HG03342 (cell line): ENCODE results near the gene HAUS6.
"Not testable (repeated sequence)": the region's sequence is repeated elsewhere in the genome, so short reads cannot be mapped to it uniquely, and the experiment has no call there.

Experiments
- ATAC-seq: cut with Tn5 transposase; IDR thresholded peaks from one replicate; pipeline ENCODE4 v1.9.1; 2021; ENCODE audit warnings: mild to moderate bottlenecking, moderate library complexity; ENCODE audit not compliant: unreplicated experiment

HAUS6 gene

GRCh38 chr9:19102631-19103345 lies at the start of gene HAUS6:
Gene HAUS6 (minus strand): TSS chr9:19102904. CDS start chr9:19102651, 253 bp downstream.
- ATAC-seq: peak; percentile 98

- not testable (repeated sequence) for ATAC-seq
These were observed 49.4 kb upstream of the HAUS6 start for GRCh38 chr9:19152160-19152498.

- no peak for ATAC-seq
These were observed 48.9 kb upstream of the HAUS6 start for GRCh38 chr9:19151425-19152159.

GRCh38 chr9:19149230-19149629 lies 46.5 kb upstream of the HAUS6 start:
- ATAC-seq: no peak

GRCh38 chr9:19148187-19148586 lies 45.5 kb upstream of the HAUS6 start:
- ATAC-seq: no peak

- ATAC-seq: no peak
These were observed 43.8 kb upstream of the HAUS6 start for GRCh38 chr9:19146441-19147024.

GRCh38 chr9:19145881-19146280 lies 43.2 kb upstream of the HAUS6 start:
- ATAC-seq: no peak

- no peak for ATAC-seq
These were observed 37.6 kb upstream of the HAUS6 start for GRCh38 chr9:19140259-19140658.

GRCh38 chr9:19138084-19138483 lies 35.4 kb upstream of the HAUS6 start:
- no peak for ATAC-seq

GRCh38 chr9:19137282-19137681 lies 34.6 kb upstream of the HAUS6 start:
- no peak for ATAC-seq

GRCh38 chr9:19136129-19136528 lies 33.4 kb upstream of the HAUS6 start:
- ATAC-seq: no peak

DNA sequence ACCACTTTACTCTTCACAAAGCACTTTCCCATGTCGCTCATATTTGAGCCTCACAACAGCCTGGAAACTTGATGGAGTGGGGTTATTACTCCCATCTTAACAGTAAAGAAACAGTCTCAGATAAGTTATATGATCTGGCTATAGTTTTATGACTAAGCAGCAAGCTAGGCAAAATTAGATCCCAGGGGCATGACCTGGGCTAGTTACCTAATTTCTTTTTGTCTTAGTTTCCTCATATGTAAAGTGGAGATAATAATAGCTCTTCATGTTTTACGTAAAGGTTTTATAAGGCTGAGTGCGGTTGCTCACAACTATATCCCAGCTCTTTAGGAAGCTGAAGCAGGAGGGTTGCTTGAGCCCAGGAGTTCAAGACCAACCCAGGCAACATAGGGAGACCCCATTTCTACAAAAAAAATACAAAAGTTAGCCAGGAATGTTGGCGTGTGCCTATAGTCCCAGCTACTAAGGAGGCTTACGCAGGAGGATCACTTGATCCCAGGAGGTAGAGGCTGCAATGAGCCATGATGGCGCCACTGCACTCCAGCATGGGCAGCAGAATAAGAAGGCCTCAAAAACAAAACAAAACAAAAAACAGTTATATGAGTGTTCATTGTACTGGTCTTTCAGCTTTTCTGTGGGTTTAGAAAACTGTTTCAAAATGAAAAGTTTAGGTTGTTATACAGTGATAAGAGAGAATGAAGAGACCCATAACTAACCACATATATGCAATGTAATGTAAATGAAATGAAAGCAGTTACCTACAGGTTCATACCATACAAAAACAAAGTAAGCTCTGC lies 31.0 kb upstream of the HAUS6 start:
- ATAC-seq: no peak

DNA sequence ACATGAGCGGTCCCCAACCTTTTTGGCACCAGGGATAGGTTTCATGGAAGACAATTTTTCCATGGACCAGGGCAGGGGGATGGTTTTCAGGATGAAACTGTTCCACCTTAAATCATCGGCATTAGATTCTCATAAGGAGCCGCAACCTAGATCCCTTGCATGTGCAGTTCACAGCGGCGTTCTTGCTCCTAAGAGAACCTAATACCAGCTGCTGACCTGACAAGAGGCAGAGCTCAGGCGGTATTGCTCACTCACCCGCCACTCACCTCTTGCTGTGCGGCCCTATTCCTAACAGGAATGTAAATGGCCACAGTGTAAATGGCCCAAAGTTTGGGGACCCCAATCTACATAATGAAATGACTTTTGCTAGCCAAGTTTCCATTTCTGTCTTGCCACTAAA lies 27.7 kb upstream of the HAUS6 start:
- ATAC-seq: no peak

DNA sequence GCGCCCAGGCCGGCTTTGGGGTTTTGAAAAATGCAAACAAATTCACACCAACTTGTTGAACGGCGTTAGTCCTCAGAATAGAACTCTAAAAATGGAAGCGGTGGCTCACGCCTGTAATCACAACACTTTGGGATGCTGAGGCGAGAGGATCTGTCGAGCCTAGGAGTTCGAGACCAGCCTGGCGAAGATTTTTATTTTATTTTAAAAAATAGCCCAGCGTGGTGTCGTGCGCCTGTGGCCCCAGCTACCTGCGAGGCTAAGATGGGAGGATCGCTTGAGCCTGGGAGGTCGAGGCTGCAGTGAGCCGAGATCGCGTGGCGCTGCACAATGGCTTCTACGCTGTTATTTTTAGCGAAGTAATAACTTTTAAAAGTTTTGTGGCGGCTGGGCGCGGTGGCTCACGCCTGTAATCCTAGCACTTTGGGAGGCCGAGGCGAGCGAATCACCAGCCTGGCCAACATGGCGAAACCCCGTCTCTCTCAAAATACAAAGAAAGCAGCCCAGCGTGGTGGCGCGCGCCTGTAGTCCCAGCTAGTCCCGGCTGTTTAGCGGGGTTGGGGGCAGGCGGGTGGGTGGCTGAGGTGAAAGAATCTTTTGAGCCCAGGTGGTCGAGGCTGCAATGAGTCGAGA lies 25.3 kb upstream of the HAUS6 start:
- peak; percentile 18 for ATAC-seq

DNA sequence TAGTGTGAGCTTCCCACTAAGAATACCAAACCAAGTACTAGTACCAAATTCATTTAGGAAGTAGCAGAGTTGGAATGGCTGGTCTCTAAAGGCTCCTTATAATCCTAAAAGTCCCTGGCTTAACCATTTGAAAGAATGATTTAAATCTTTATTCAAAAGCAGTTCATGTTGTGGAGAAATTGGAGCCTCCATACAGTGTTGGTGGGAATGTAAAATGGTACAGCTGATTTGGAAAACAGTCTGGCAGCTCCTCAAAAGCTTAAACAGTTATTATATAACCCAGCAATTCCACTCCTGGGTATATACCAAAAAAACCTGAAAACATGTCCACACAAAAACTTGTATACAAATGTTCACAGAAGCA lies 21.7 kb upstream of the HAUS6 start:
- ATAC-seq: no peak

- ATAC-seq: no peak
These were observed 19.9 kb upstream of the HAUS6 start for GRCh38 chr9:19122490-19123042.

DNA sequence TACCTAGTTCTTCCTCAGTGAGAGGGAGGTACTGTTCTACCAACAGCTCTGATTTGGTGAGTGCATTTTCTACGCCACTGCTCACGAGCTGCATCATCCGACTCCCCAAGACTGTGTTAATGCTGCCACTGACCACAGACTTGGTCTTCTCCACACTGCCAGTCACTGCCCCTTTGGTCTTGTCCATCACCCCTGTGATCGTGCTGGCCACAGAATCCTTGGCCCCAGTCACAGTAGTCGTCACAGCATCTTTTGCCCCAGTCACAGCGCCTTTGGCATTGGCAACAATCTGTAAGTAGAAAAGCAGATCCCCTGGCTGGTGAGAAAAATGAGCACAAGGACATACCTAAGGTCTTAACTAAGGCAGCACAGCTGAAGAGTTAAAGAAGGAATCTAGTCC lies 18.2 kb upstream of the HAUS6 start:
- no peak for ATAC-seq

DNA sequence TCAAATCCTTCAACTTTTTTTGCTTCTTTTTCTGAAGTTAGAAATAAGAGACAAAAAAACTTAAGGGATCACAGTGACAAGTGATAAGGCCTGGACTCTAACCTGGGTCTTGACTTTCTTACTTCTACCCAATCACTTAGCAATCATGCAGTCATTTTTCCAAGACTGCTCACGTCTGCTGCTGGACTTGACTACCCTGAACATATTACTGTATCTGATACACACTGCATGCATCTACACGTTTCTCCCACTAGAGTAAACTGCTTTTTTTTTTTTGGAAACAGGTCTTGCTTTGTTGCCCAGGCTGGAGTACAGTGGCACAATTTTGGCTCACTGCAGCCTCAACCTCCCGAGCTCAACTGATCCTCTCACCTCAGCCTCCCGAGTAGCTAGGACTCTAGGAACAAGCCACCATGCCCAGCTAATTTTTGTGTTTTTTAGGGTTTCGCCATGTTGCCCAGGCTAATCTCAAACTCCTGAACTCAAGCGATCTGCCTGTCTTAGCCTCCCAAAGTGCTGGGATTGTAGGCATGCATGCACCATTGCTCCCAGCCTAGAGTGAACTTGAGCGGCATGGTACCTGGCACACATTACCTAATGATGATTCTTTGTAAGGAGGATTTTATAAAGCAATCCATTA lies 17.2 kb upstream of the HAUS6 start:
- no peak for ATAC-seq

GRCh38 chr9:19119246-19119645 lies 16.5 kb upstream of the HAUS6 start:
- ATAC-seq: no peak

- ATAC-seq: no peak
These were observed 14.5 kb upstream of the HAUS6 start for GRCh38 chr9:19117039-19117716.
